Measurements from ENCODE around the gene LIMS4.
"Not testable (repeated sequence)": the region's sequence is repeated elsewhere in the genome, so short reads cannot be mapped to it uniquely, and the experiment has no call there.

The LIMS4 gene

GRCh38 chr2:110472171-110473058 lies at the start of gene LIMS4:
Gene LIMS4, minus strand, starts transcription at chr2:110472816. Its CDS starts 38 bp downstream, at chr2:110472778.
- H3K4me3 ChIP-seq (ENCODE audit: low read depth, low read length), result not testable (repeated sequence)

GRCh38 chr2:110499755-110500377 lies 27.2 kb upstream of the LIMS4 start:
- not testable (repeated sequence) for H3K4me3 ChIP-seq (ENCODE audit: low read depth, low read length)

- H3K4me3 ChIP-seq (ENCODE audit: low read depth, low read length), result not testable (repeated sequence)
Measured at GRCh38 chr2:110496027-110496426, 23.4 kb upstream of the LIMS4 start.

- H3K4me3 ChIP-seq (ENCODE audit: low read depth, low read length), result not testable (repeated sequence)
Measured at GRCh38 chr2:110494488-110494887, 21.9 kb upstream of the LIMS4 start.

- H3K4me3 ChIP-seq (ENCODE audit: low read depth, low read length), result not testable (repeated sequence)
Measured at GRCh38 chr2:110488991-110489390, 16.4 kb upstream of the LIMS4 start.

GRCh38 chr2:110482697-110483096 lies 10.1 kb upstream of the LIMS4 start:
- not testable (repeated sequence) for H3K4me3 ChIP-seq (ENCODE audit: low read depth, low read length)

GRCh38 chr2:110481200-110481599 lies 8.6 kb upstream of the LIMS4 start:
- not testable (repeated sequence) for H3K4me3 ChIP-seq (ENCODE audit: low read depth, low read length)

- not testable (repeated sequence) for H3K4me3 ChIP-seq (ENCODE audit: low read depth, low read length)
Measured at GRCh38 chr2:110480084-110480483, 7.5 kb upstream of the LIMS4 start.

GRCh38 chr2:110477370-110477769 lies 4.8 kb upstream of the LIMS4 start:
- not testable (repeated sequence) for H3K4me3 ChIP-seq (ENCODE audit: low read depth, low read length)

- H3K4me3 ChIP-seq (ENCODE audit: low read depth, low read length), result not testable (repeated sequence)
Measured at GRCh38 chr2:110476952-110477351, 4.3 kb upstream of the LIMS4 start.

- H3K4me3 ChIP-seq (ENCODE audit: low read depth, low read length), result not testable (repeated sequence)
Measured at GRCh38 chr2:110475627-110476359, 3.2 kb upstream of the LIMS4 start.

GRCh38 chr2:110474898-110475297 lies 2.3 kb upstream of the LIMS4 start:
- H3K4me3 ChIP-seq (ENCODE audit: low read depth, low read length), result not testable (repeated sequence)

- not testable (repeated sequence) for H3K4me3 ChIP-seq (ENCODE audit: low read depth, low read length)
Measured at GRCh38 chr2:110473059-110473358, 393 bp upstream of the LIMS4 start.

- not testable (repeated sequence) for H3K4me3 ChIP-seq (ENCODE audit: low read depth, low read length)
Measured at GRCh38 chr2:110468921-110469320, 3.7 kb downstream of the LIMS4 start.

GRCh38 chr2:110465312-110465711 lies 7.3 kb downstream of the LIMS4 start:
- H3K4me3 ChIP-seq (ENCODE audit: low read depth, low read length), result not testable (repeated sequence)

GRCh38 chr2:110462458-110462857 lies 10.2 kb downstream of the LIMS4 start:
- H3K4me3 ChIP-seq (ENCODE audit: low read depth, low read length), result not testable (repeated sequence)

- not testable (repeated sequence) for H3K4me3 ChIP-seq (ENCODE audit: low read depth, low read length)
Measured at GRCh38 chr2:110460318-110460717, 12.3 kb downstream of the LIMS4 start.

- H3K4me3 ChIP-seq (ENCODE audit: low read depth, low read length), result not testable (repeated sequence)
Measured at GRCh38 chr2:110457214-110457590, 15.4 kb downstream of the LIMS4 start.

- not testable (repeated sequence) for H3K4me3 ChIP-seq (ENCODE audit: low read depth, low read length)
Measured at GRCh38 chr2:110456291-110457213, 16.1 kb downstream of the LIMS4 start.

- H3K4me3 ChIP-seq (ENCODE audit: low read depth, low read length), result not testable (repeated sequence)
Measured at GRCh38 chr2:110455080-110455670, 17.4 kb downstream of the LIMS4 start.
